Measurements from ENCODE around the gene PTPRM. TPM values are rescaled to one million over a fixed set of nuclear protein-coding genes. Genes with fewer than 3 reads are reported as not detected.

Gene PTPRM
- polyA plus RNA-seq, 3 donors, result 0.04 to 2.1 (median 0.66) TPM

GRCh38 chr18:8117006-8117371 is 549.9 kb downstream of the PTPRM start:
- H3K4me3 Mint-ChIP-seq, result no peak overlapping the region
- no peak overlapping the region for H3K27ac ChIP-seq (ENCODE audit: low read depth in 1 of 2, low read length in 2 of 2)
- WGBS (ENCODE audit: insufficient coverage), result no CpG with 5 or more reads among the region's 2 CpGs
- no peak for TF ChIP-seq CTCF (IDR thresholded peaks at IDR 0.05)
- H3K9me3 ChIP-seq (replicated peaks in 1 of 2; ENCODE audit: control insufficient read depth in 1 of 2, insufficient read depth in 1 of 2, low read length in 2 of 2), result no peaks in the 10 kb centered on the region
- DNase-seq, result no peak
- no peaks in the 10 kb centered on the region for H3K27me3 Mint-ChIP-seq (ENCODE audit: low read depth in 3 of 3)
- H4K20me1 ChIP-seq (ENCODE audit: insufficient read depth, low read length), result no peaks in the 10 kb centered on the region
- H3K79me2 ChIP-seq (ENCODE audit: insufficient read depth, low read length), result no peaks in the 10 kb centered on the region
- H3K27me3 ChIP-seq (ENCODE audit: control insufficient read depth in 2 of 2, insufficient read depth in 2 of 2, low read length in 2 of 2), result no peaks in the 10 kb centered on the region
- H3K36me3 Mint-ChIP-seq, result no peaks in the 10 kb centered on the region
- peaks cover 5% of the 10 kb centered on the region for H3K4me1 Mint-ChIP-seq
- H3K4me1 ChIP-seq (ENCODE audit: control insufficient read depth in 1 of 2, insufficient read depth in 2 of 2, low read length in 2 of 2), result no peaks in the 10 kb centered on the region
- H3K36me3 ChIP-seq (replicated peaks in 1 of 2; ENCODE audit: control insufficient read depth in 1 of 2, insufficient read depth in 2 of 2, low read length in 2 of 2), result no peaks in the 10 kb centered on the region
- H2AFZ ChIP-seq (ENCODE audit: insufficient read depth, low read depth, low read length, poor library complexity, severe bottlenecking), result no peak overlapping the region
- no peak overlapping the region for H3K27ac Mint-ChIP-seq
- H3K9ac ChIP-seq (ENCODE audit: insufficient read depth, low read length, poor library complexity, severe bottlenecking), result no peak overlapping the region
- intact Hi-C loops (cut with micrococcal nuclease), result no loop called here
- H3K4me2 ChIP-seq (replicated peaks; ENCODE audit: extremely low read depth, low read length, poor library complexity, severe bottlenecking), result no peak overlapping the region
- H3K4me3 ChIP-seq (replicated peaks in 1 of 3; ENCODE audit: low read depth in 2 of 3, low read length in 3 of 3), result no peak overlapping the region
- peaks cover 0 to 2% (median 0%) of the 10 kb centered on the region in 7 donors for H3K9me3 Mint-ChIP-seq

GRCh38 chr18:8121101-8121500 is 554.0 kb downstream of the PTPRM start:
- no peak overlapping the region for H3K27ac Mint-ChIP-seq
- H3K27me3 Mint-ChIP-seq (ENCODE audit: low read depth in 3 of 3), result no peaks in the 10 kb centered on the region
- Histone ChIP-seq H3K27me3 (ENCODE audit: control insufficient read depth in 2 of 2, insufficient read depth in 2 of 2, low read length in 2 of 2) (no peaks in the 10 kb centered on the region), H3K4me2 (replicated peaks; ENCODE audit: extremely low read depth, low read length, poor library complexity, severe bottlenecking) (no peak overlapping the region), H3K9ac (ENCODE audit: insufficient read depth, low read length, poor library complexity, severe bottlenecking) (no peak overlapping the region), H4K20me1 (ENCODE audit: insufficient read depth, low read length) (no peaks in the 10 kb centered on the region), H2AFZ (ENCODE audit: insufficient read depth, low read depth, low read length, poor library complexity, severe bottlenecking) (no peak overlapping the region), H3K79me2 (ENCODE audit: insufficient read depth, low read length) (no peaks in the 10 kb centered on the region), H3K27ac (ENCODE audit: low read depth in 1 of 2, low read length in 2 of 2) (no peak overlapping the region), H3K4me3 (replicated peaks in 1 of 3; ENCODE audit: low read depth in 2 of 3, low read length in 3 of 3) (no peak overlapping the region), H3K4me1 (ENCODE audit: control insufficient read depth in 1 of 2, insufficient read depth in 2 of 2, low read length in 2 of 2) (no peaks in the 10 kb centered on the region), H3K9me3 (replicated peaks in 1 of 2; ENCODE audit: control insufficient read depth in 1 of 2, insufficient read depth in 1 of 2, low read length in 2 of 2) (no peaks in the 10 kb centered on the region), H3K36me3 (replicated peaks in 1 of 2; ENCODE audit: control insufficient read depth in 1 of 2, insufficient read depth in 2 of 2, low read length in 2 of 2) (no peaks in the 10 kb centered on the region)
- no peak for DNase-seq
- intact Hi-C loops (cut with micrococcal nuclease), result no loop called here
- WGBS (ENCODE audit: insufficient coverage), result no CpG with 5 or more reads among the region's 1 CpG
- no peak overlapping the region for H3K4me3 Mint-ChIP-seq
- no peaks in the 10 kb centered on the region for H3K4me1 Mint-ChIP-seq
- no peaks in the 10 kb centered on the region for H3K9me3 Mint-ChIP-seq
- TF ChIP-seq CTCF (IDR thresholded peaks at IDR 0.05), result no peak
- H3K36me3 Mint-ChIP-seq, result no peaks in the 10 kb centered on the region
